GM10847 (cell line): ENCODE results near the gene RABEP2.
A peak's percentile ranks its signal among the peaks of the same experiment; 100 is the strongest.

Source experiments
- POLR2A ChIP-seq: IDR thresholded peaks from 2 replicates; pipeline ENCODE4 v1.6.1; 2011; ENCODE audit not compliant: insufficient read length; ENCODE audit errors: extremely low read depth

The RABEP2 gene

GRCh38 chr16:28935924-28936783 lies 11.1 kb upstream of the RABEP2 start:
- TF ChIP-seq POLR2A, result no peak

- TF ChIP-seq POLR2A, result no peak
Observed at GRCh38 chr16:28935346-28935745, 10.3 kb upstream of the RABEP2 start.

- no peak for TF ChIP-seq POLR2A
Observed at GRCh38 chr16:28933171-28933570, 8.1 kb upstream of the RABEP2 start.

GRCh38 chr16:28932339-28933141 lies 7.5 kb upstream of the RABEP2 start:
- TF ChIP-seq POLR2A, result no peak

- TF ChIP-seq POLR2A, result peak; percentile 40
Observed at GRCh38 chr16:28931801-28932225, 6.8 kb upstream of the RABEP2 start, which contains the start of gene CD19. TSS of gene CD19 (plus strand) at chr16:28931971. CDS start at chr16:28932001, 30 bp downstream.

GRCh38 chr16:28930652-28931051 lies 5.6 kb upstream of the RABEP2 start:
- TF ChIP-seq POLR2A, result peak; percentile 15

- no peak for TF ChIP-seq POLR2A
Observed at GRCh38 chr16:28930203-28930602, 5.2 kb upstream of the RABEP2 start.

GRCh38 chr16:28927815-28928214 lies 2.8 kb upstream of the RABEP2 start:
- TF ChIP-seq POLR2A, result no peak

GRCh38 chr16:28925386-28926228 lies 569 bp upstream of the RABEP2 start:
- TF ChIP-seq POLR2A, result peak; percentile 69

- no peak for TF ChIP-seq POLR2A
Observed at GRCh38 chr16:28924399-28924761, 658 bp downstream of the RABEP2 start.

GRCh38 chr16:28923652-28924398 lies 1.2 kb downstream of the RABEP2 start:
- TF ChIP-seq POLR2A, result no peak

GRCh38 chr16:28923231-28923587 lies 1.8 kb downstream of the RABEP2 start:
- TF ChIP-seq POLR2A, result no peak

GRCh38 chr16:28918698-28919097 lies 6.3 kb downstream of the RABEP2 start:
- TF ChIP-seq POLR2A, result no peak

GRCh38 chr16:28917095-28917494 lies 7.9 kb downstream of the RABEP2 start:
- TF ChIP-seq POLR2A, result no peak

- TF ChIP-seq POLR2A, result no peak
Observed at GRCh38 chr16:28915181-28915580, 9.9 kb downstream of the RABEP2 start.
